ENCODE measurements around the gene FLOT1. TPM values are rescaled to one million over a fixed set of nuclear protein-coding genes. Genes with fewer than 3 reads are reported as not detected.

The FLOT1 gene
- total and polyA plus RNA-seq, 2 of the 4 experiments (the other 2 are of a cell fraction): 96.2 to 162 TPM

DNA sequence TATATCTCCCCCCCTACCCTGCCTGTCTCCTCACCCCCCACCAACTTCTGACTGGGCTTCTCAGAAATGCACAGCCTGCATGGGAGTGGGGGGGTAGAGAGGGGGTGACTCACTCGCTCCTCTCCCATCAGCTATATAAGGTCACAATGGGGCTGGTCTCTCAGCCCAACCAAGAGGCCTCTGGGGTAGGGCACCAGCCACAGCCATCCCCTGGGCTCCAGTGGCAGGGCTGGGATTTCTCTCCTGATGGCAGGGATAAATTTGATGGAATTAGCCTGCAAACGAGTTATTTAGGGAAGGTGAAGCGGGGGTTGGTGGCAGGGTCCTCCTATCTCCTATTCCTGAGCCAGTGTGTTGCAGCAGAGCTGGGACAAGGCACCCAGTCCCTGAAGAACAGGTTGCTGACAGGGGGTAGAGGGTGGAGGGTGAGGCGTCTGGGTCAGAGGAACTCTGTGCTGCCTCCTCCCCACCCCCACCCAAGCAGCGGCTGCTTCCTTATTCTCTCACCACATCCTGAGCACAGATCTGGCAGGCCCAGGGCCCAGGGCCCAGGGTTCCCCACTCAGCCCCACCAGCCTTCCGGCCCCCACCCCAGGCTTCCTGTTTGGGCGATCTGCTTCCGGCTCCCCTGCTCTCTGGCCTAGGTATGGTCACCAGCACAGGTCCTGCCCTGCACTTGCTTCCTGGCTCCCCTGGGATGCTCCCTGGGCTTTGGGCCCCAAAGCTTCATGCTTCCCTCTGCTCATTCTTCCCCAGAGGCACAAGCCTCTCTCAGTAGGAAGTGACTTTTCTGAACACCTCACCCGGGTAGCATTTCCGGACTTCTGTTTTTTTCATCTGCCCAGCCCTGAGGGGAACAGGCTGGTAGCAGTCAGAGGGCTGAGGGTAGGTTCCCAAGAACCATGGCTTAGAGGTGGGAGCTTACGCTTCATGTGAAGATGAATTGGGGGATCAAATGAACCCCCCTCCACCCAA is 60.1 kb downstream of the FLOT1 start (continued):
- TF ChIP-seq, protein P1, sequence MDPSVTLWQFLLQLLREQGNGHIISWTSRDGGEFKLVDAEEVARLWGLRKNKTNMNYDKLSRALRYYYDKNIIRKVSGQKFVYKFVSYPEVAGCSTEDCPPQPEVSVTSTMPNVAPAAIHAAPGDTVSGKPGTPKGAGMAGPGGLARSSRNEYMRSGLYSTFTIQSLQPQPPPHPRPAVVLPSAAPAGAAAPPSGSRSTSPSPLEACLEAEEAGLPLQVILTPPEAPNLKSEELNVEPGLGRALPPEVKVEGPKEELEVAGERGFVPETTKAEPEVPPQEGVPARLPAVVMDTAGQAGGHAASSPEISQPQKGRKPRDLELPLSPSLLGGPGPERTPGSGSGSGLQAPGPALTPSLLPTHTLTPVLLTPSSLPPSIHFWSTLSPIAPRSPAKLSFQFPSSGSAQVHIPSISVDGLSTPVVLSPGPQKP (IDR thresholded peaks at IDR 0.05; ENCODE audit: borderline replicate concordance, low read depth, low read length): no peak
- TF ChIP-seq MAZ (IDR thresholded peaks at IDR 0.05; ENCODE audit: borderline replicate concordance, low read depth, low read length): peak; percentile 98
